Measurements from ENCODE around the gene MINDY3. TPM values are rescaled to one million over a fixed set of nuclear protein-coding genes. Genes with fewer than 3 reads are reported as not detected.

The MINDY3 gene
- total and polyA plus RNA-seq, 4 donors = 6.5 to 16.1 (median 12.3) TPM

DNA sequence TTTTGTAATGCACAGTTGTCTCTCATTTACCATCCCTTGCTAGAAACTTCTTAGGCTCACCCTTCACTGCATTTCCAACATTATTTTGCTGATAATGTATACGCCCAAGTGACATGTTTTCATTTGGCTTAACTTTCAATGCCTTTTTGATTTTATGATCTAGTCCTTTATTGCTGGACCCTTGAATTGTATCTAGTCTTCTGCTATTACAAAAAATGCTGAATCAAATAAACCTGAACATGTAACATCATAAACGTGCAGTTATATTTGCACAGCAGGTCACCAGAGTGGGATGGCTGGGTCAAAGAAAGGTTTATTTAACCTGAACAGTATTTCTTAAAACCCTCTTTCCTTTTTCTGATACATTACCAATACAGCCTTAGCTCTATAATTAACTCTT, 63.0 kb downstream of the MINDY3 start:
- Histone ChIP-seq H3K9ac (ENCODE audit: low read depth in 1 of 2, low read length in 2 of 2) (no peak overlapping the region), H3K27me3 (ENCODE audit: control insufficient read depth in 4 of 4, insufficient read depth in 4 of 4, low read length in 3 of 4) (no peaks in the 10 kb centered on the region), H3K27ac (ENCODE audit: low read depth in 1 of 2, low read length in 2 of 2) (no peak overlapping the region), H3K36me3 (ENCODE audit: control insufficient read depth in 4 of 4, insufficient read depth in 3 of 4, low read depth in 1 of 4, low read length in 3 of 4) (peaks cover 2 to 18% (median 11%) of the 10 kb centered on the region in 4 donors), H3K9me3 (ENCODE audit: control insufficient read depth in 4 of 4, low read length in 3 of 4) (peaks cover 0 to 7% (median 5%) of the 10 kb centered on the region in 4 donors), H3K4me3 (ENCODE audit: low read depth in 1 of 3, low read length in 3 of 3) (no peak overlapping the region), H3K4me1 (ENCODE audit: control insufficient read depth in 4 of 4, insufficient read depth in 4 of 4, low read length in 3 of 4) (no peaks in the 10 kb centered on the region)
- WGBS = 65% methylated on average over 2 of the region's 2 CpGs
- TF ChIP-seq HNF4A (conservative IDR thresholded peaks at IDR 0.05) (no peak), NR2F2 (IDR thresholded peaks at IDR 0.05) (no peak), RXRA (IDR thresholded peaks at IDR 0.05) (no peak)
- TF ChIP-seq, protein P1, sequence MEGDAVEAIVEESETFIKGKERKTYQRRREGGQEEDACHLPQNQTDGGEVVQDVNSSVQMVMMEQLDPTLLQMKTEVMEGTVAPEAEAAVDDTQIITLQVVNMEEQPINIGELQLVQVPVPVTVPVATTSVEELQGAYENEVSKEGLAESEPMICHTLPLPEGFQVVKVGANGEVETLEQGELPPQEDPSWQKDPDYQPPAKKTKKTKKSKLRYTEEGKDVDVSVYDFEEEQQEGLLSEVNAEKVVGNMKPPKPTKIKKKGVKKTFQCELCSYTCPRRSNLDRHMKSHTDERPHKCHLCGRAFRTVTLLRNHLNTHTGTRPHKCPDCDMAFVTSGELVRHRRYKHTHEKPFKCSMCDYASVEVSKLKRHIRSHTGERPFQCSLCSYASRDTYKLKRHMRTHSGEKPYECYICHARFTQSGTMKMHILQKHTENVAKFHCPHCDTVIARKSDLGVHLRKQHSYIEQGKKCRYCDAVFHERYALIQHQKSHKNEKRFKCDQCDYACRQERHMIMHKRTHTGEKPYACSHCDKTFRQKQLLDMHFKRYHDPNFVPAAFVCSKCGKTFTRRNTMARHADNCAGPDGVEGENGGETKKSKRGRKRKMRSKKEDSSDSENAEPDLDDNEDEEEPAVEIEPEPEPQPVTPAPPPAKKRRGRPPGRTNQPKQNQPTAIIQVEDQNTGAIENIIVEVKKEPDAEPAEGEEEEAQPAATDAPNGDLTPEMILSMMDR (IDR thresholded peaks at IDR 0.05; ENCODE audit: low read depth, low read length, missing input control) = no peak
- no peak for DNase-seq (ENCODE audit: low spot score)

DNA sequence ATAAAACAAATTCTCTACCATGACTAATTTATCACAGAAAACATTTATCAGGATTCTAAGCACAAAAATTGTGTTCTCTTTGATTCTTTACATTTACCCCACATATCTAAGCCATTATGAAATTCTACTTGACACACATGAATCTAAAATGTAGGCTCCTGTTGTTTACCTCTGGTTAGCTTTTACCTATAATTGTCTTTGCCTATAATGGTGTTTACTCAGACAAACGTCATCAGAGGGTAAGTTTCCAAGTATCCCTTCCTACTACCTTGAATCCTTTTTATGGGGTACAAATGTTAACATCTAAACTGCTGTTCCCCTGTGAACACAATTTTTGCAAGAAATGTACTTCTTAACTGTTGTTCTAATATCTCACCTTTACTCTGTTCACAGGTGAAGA, 63.5 kb downstream of the MINDY3 start:
- TF ChIP-seq, protein P2, sequence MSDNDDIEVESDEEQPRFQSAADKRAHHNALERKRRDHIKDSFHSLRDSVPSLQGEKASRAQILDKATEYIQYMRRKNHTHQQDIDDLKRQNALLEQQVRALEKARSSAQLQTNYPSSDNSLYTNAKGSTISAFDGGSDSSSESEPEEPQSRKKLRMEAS (IDR thresholded peaks at IDR 0.05) = no peak
- no peak for TF ChIP-seq SP1 (IDR thresholded peaks at IDR 0.05)
- no peak for TF ChIP-seq FOXA1 (IDR thresholded peaks at IDR 0.05)
- no peak for TF ChIP-seq HNF4A (conservative IDR thresholded peaks at IDR 0.05)
- no peak for TF ChIP-seq YY1 (IDR thresholded peaks at IDR 0.05)
- TF ChIP-seq FOXA2 (IDR thresholded peaks at IDR 0.05) = no peak
- no peak for TF ChIP-seq EGR1 (IDR thresholded peaks at IDR 0.05; ENCODE audit: low read depth in 2 of 2)
- TF ChIP-seq, protein P1 (IDR thresholded peaks at IDR 0.05; ENCODE audit: low read depth, low read length, missing input control) = no peak
- TF ChIP-seq, protein P3, sequence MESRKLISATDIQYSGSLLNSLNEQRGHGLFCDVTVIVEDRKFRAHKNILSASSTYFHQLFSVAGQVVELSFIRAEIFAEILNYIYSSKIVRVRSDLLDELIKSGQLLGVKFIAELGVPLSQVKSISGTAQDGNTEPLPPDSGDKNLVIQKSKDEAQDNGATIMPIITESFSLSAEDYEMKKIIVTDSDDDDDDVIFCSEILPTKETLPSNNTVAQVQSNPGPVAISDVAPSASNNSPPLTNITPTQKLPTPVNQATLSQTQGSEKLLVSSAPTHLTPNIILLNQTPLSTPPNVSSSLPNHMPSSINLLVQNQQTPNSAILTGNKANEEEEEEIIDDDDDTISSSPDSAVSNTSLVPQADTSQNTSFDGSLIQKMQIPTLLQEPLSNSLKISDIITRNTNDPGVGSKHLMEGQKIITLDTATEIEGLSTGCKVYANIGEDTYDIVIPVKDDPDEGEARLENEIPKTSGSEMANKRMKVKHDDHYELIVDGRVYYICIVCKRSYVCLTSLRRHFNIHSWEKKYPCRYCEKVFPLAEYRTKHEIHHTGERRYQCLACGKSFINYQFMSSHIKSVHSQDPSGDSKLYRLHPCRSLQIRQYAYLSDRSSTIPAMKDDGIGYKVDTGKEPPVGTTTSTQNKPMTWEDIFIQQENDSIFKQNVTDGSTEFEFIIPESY (IDR thresholded peaks at IDR 0.05) = no peak
- TF ChIP-seq RAD21 (IDR thresholded peaks at IDR 0.05) = no peak
- TF ChIP-seq, protein P4, sequence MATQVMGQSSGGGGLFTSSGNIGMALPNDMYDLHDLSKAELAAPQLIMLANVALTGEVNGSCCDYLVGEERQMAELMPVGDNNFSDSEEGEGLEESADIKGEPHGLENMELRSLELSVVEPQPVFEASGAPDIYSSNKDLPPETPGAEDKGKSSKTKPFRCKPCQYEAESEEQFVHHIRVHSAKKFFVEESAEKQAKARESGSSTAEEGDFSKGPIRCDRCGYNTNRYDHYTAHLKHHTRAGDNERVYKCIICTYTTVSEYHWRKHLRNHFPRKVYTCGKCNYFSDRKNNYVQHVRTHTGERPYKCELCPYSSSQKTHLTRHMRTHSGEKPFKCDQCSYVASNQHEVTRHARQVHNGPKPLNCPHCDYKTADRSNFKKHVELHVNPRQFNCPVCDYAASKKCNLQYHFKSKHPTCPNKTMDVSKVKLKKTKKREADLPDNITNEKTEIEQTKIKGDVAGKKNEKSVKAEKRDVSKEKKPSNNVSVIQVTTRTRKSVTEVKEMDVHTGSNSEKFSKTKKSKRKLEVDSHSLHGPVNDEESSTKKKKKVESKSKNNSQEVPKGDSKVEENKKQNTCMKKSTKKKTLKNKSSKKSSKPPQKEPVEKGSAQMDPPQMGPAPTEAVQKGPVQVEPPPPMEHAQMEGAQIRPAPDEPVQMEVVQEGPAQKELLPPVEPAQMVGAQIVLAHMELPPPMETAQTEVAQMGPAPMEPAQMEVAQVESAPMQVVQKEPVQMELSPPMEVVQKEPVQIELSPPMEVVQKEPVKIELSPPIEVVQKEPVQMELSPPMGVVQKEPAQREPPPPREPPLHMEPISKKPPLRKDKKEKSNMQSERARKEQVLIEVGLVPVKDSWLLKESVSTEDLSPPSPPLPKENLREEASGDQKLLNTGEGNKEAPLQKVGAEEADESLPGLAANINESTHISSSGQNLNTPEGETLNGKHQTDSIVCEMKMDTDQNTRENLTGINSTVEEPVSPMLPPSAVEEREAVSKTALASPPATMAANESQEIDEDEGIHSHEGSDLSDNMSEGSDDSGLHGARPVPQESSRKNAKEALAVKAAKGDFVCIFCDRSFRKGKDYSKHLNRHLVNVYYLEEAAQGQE (IDR thresholded peaks at IDR 0.05) = no peak
- Histone ChIP-seq H3K27me3 (ENCODE audit: control insufficient read depth in 4 of 4, insufficient read depth in 4 of 4, low read length in 3 of 4) (no peaks in the 10 kb centered on the region), H3K36me3 (ENCODE audit: control insufficient read depth in 4 of 4, insufficient read depth in 3 of 4, low read depth in 1 of 4, low read length in 3 of 4) (peaks cover 2 to 18% (median 11%) of the 10 kb centered on the region in 4 donors), H3K4me1 (ENCODE audit: control insufficient read depth in 4 of 4, insufficient read depth in 4 of 4, low read length in 3 of 4) (no peaks in the 10 kb centered on the region), H3K27ac (ENCODE audit: low read depth in 1 of 2, low read length in 2 of 2) (no peak overlapping the region), H3K9me3 (ENCODE audit: control insufficient read depth in 4 of 4, low read length in 3 of 4) (peaks cover 0 to 7% (median 5%) of the 10 kb centered on the region in 4 donors), H3K9ac (ENCODE audit: low read depth in 1 of 2, low read length in 2 of 2) (no peak overlapping the region), H3K4me3 (ENCODE audit: low read depth in 1 of 3, low read length in 3 of 3) (no peak overlapping the region)
- 65% methylated on average over 1 of the region's 1 CpG for WGBS
- no peak for DNase-seq (ENCODE audit: low spot score)
